ENCODE measurements around the gene BTF3L4.

BTF3L4 gene

GRCh38 chr1:52123622-52124021 is 67.5 kb downstream of the BTF3L4 start:
- DNase-seq (ENCODE audit: low read depth in 2 of 2) = no peak

- no peak for DNase-seq (ENCODE audit: low read depth in 2 of 2)
Measured at GRCh38 chr1:52125736-52126359, 69.8 kb downstream of the BTF3L4 start.

- DNase-seq (ENCODE audit: low read depth in 2 of 2) = no peak
Measured at GRCh38 chr1:52127181-52128180, 71.4 kb downstream of the BTF3L4 start.

- no peak for DNase-seq (ENCODE audit: low read depth in 2 of 2)
Measured at GRCh38 chr1:52139817-52140540, 83.9 kb downstream of the BTF3L4 start.
